GM19023 (cell line): ENCODE measurements around the gene MTFR2.
"Not testable (repeated sequence)": the region's sequence is repeated elsewhere in the genome, so short reads cannot be mapped to it uniquely, and the experiment has no call there.

Experiments used
- ATAC-seq: cut with Tn5 transposase; IDR thresholded peaks from one replicate; pipeline ENCODE4 v1.9.1; 2021; ENCODE audit warnings: mild to moderate bottlenecking, moderate library complexity; ENCODE audit not compliant: unreplicated experiment

Gene MTFR2

GRCh38 chr6:136236466-136237293 lies 13.4 kb downstream of the MTFR2 start:
- ATAC-seq = no peak

GRCh38 chr6:136235233-136235564 lies 14.9 kb downstream of the MTFR2 start:
- no peak for ATAC-seq

- no peak for ATAC-seq
Measured at GRCh38 chr6:136232701-136233100, 17.4 kb downstream of the MTFR2 start.

GRCh38 chr6:136230219-136230853 lies 19.8 kb downstream of the MTFR2 start:
- no peak for ATAC-seq

GRCh38 chr6:136228814-136229213 lies 21.3 kb downstream of the MTFR2 start:
- ATAC-seq = no peak

GRCh38 chr6:136226674-136227377 lies 23.3 kb downstream of the MTFR2 start:
- peak; percentile 25 for ATAC-seq

- ATAC-seq = peak; percentile 68
Measured at GRCh38 chr6:136226027-136226673, 24.0 kb downstream of the MTFR2 start.

- no peak for ATAC-seq
Measured at GRCh38 chr6:136225496-136225895, 24.6 kb downstream of the MTFR2 start.

- ATAC-seq = not testable (repeated sequence)
Measured at GRCh38 chr6:136224974-136225373, 25.1 kb downstream of the MTFR2 start.

GRCh38 chr6:136216503-136217401 lies 33.4 kb downstream of the MTFR2 start:
- no peak for ATAC-seq

GRCh38 chr6:136213853-136214252 lies 36.3 kb downstream of the MTFR2 start:
- no peak for ATAC-seq

- no peak for ATAC-seq
Measured at GRCh38 chr6:136213012-136213539, 37.0 kb downstream of the MTFR2 start.

- no peak for ATAC-seq
Measured at GRCh38 chr6:136212608-136213007, 37.5 kb downstream of the MTFR2 start.

- no peak for ATAC-seq
Measured at GRCh38 chr6:136210398-136211165, 39.5 kb downstream of the MTFR2 start.

GRCh38 chr6:136209496-136209895 lies 40.6 kb downstream of the MTFR2 start:
- ATAC-seq = no peak

GRCh38 chr6:136208783-136209182 lies 41.3 kb downstream of the MTFR2 start:
- ATAC-seq = no peak

- no peak for ATAC-seq
Measured at GRCh38 chr6:136201732-136202131, 48.4 kb downstream of the MTFR2 start.

GRCh38 chr6:136192902-136193301 lies 57.2 kb downstream of the MTFR2 start:
- ATAC-seq = no peak

- no peak for ATAC-seq
Measured at GRCh38 chr6:136191606-136192312, 58.4 kb downstream of the MTFR2 start.
